BE2C (cell line): ENCODE data around the gene MAPKAPK3.

Source experiments
- DNase-seq: peaks from one replicate; pipeline ENCODE4 v3.0.0-alpha.2; 2020
- H3K27me3 ChIP-seq: fragments of 250-450 bp; sonication (Bioruptor Pico); 2 replicates; pipeline ENCODE4 v1.5.1; 2020; ENCODE audit warnings: mild to moderate bottlenecking
- H3K36me3 ChIP-seq: fragments of 250-450 bp; sonication (Bioruptor Pico); 2 replicates; pipeline ENCODE4 v1.5.1; 2020; ENCODE audit warnings: mild to moderate bottlenecking
- H3K4me1 ChIP-seq: fragments of 250-450 bp; sonication (Bioruptor Pico); 2 replicates; pipeline ENCODE4 v1.5.1; 2020
- H3K4me3 ChIP-seq: 2 replicates; pipeline ENCODE4 v1.5.1; 2011; ENCODE audit warnings: low read depth, low read length
- H3K9me3 ChIP-seq: fragments of 250-450 bp; sonication (Bioruptor Pico); 2 replicates; pipeline ENCODE4 v1.5.1; 2020
- TF ChIP-seq, protein P1 (sequence below): IDR thresholded peaks from 2 replicates; pipeline ENCODE4 v1.5.1; 2012; ENCODE audit warnings: mild to moderate bottlenecking, low read depth, low read length

MAPKAPK3 gene

GRCh38 chr3:50585919-50586762 lies 30.8 kb upstream of the MAPKAPK3 start:
- Histone ChIP-seq H3K4me1 (no peaks in the 10 kb centered on the region), H3K27me3 (no peaks in the 10 kb centered on the region), H3K36me3 (no peaks in the 10 kb centered on the region), H3K4me3 (no peak overlapping the region), H3K9me3 (no peaks in the 10 kb centered on the region)
- TF ChIP-seq, protein P1, sequence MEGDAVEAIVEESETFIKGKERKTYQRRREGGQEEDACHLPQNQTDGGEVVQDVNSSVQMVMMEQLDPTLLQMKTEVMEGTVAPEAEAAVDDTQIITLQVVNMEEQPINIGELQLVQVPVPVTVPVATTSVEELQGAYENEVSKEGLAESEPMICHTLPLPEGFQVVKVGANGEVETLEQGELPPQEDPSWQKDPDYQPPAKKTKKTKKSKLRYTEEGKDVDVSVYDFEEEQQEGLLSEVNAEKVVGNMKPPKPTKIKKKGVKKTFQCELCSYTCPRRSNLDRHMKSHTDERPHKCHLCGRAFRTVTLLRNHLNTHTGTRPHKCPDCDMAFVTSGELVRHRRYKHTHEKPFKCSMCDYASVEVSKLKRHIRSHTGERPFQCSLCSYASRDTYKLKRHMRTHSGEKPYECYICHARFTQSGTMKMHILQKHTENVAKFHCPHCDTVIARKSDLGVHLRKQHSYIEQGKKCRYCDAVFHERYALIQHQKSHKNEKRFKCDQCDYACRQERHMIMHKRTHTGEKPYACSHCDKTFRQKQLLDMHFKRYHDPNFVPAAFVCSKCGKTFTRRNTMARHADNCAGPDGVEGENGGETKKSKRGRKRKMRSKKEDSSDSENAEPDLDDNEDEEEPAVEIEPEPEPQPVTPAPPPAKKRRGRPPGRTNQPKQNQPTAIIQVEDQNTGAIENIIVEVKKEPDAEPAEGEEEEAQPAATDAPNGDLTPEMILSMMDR = no peak
- DNase-seq = no peak

DNA sequence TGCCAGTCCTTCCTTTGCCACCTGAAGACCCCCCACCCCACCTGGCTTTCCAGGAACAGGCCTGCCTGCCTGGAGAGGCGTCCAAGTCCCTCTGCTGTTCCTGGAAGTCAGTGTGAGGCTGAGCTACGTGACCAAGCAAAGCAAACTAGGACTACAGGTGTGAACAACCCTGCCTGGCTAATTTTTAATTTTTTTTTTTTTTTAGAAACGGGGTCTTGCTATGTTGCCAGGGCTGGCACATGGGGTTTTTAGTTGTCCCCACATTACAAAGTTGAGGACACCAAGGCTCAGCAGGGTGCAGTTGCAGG lies 30.2 kb upstream of the MAPKAPK3 start:
- H3K36me3 ChIP-seq = no peaks in the 10 kb centered on the region

GRCh38 chr3:50587373-50587772 lies 29.6 kb upstream of the MAPKAPK3 start:
- TF ChIP-seq, protein P1 = no peak
- Histone ChIP-seq H3K27me3 (no peaks in the 10 kb centered on the region), H3K4me3 (no peak overlapping the region), H3K36me3 (no peaks in the 10 kb centered on the region), H3K4me1 (no peaks in the 10 kb centered on the region), H3K9me3 (no peaks in the 10 kb centered on the region)
- no peak for DNase-seq

More for the DNA sequence above, 30.2 kb upstream of the MAPKAPK3 start:
- no peaks in the 10 kb centered on the region for H3K9me3 ChIP-seq
- TF ChIP-seq, protein P1 = no peak
- H3K27me3 ChIP-seq = no peaks in the 10 kb centered on the region
- no peaks in the 10 kb centered on the region for H3K4me1 ChIP-seq
- H3K4me3 ChIP-seq = no peak overlapping the region
- no peak for DNase-seq

DNA sequence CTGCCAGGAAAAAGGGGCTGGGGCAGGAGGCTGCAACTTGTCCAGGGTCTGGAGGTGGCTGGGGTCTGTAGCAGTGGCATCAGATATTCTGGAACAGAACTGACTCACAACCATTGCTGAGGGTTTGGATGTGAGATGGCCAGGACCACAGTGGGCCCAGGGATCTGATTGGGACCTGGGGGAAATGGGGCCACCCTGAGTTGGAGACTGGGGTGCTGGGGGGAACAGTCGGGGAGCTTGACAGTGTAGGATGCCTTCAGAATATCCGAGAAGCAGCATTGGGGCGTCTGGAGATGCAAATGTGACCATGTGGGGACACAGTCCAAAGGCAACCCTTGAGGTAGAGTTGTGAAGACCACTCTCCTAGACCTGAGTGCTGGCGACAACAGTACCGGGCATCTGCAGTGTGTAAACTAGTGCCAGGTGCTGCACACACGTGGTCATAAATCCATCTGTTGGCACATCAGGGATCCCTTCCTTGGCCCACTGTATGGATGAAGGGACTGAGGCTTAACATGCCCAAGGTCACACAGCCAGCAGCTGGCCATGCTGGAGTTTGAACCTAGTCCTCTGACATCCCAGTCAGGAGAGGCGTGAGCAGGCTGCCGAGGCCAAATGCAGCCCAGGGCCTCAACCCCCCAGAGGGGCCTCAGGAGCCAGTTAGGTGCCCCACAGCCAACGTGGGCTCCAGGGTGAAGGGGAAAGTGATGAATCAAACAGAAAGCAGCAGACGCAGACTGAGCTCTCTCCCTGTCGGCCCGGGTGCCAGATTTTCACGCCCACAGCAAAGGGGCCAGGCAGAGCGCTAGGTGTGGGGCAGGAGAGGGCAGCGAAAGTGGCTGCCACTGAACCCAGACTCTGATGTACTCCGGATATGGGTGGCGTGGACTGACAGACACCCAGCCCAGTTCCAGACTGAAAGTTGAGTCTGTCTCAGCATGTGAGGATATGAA lies 28.9 kb upstream of the MAPKAPK3 start:
- H3K4me1 ChIP-seq = no peaks in the 10 kb centered on the region
- TF ChIP-seq, protein P1 = no peak

DNA sequence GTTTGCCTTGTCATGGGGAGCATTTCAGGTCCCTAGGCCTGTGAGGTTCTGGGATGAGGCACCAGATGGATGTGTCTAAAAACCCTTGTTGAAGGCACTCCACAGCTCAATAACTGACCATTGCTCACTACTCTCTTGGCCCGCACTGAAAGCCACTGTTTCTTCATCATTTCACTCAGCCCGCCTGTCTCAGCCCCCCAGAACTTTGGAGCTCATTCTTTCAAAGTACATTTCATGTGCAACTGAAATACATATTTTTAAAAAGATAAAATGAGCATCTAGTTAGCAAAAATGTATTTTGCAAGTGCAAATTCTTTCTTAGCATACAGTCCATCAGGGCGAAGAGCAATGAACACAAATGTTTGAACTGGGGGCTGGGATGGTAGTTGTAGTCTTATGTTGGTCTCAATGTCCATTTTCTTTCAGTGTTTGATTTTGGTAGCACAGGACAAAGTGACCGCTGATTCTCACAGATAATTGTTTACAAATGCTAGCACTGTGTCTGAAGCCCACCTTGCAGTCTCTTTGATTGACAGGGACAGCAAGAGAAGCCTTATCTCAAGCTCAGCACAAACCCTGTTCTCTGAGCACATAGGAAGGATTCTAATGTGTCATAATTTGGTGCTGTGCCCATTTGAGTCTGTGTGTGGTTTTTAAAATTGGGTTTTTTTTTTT lies 28.1 kb upstream of the MAPKAPK3 start:
- TF ChIP-seq, protein P1 = no peak
- no peak for DNase-seq
- no peaks in the 10 kb centered on the region for H3K27me3 ChIP-seq
- no peaks in the 10 kb centered on the region for H3K9me3 ChIP-seq
- no peaks in the 10 kb centered on the region for H3K36me3 ChIP-seq
- no peak overlapping the region for H3K4me3 ChIP-seq
- no peaks in the 10 kb centered on the region for H3K4me1 ChIP-seq

More for the DNA sequence above, 28.9 kb upstream of the MAPKAPK3 start:
- no peak for DNase-seq
- H3K27me3 ChIP-seq = no peaks in the 10 kb centered on the region
- no peak overlapping the region for H3K4me3 ChIP-seq
- H3K36me3 ChIP-seq = no peaks in the 10 kb centered on the region
- H3K9me3 ChIP-seq = no peaks in the 10 kb centered on the region
